ENCODE measurements around the gene JADE2. TPM values are rescaled to one million over a fixed set of nuclear protein-coding genes. Genes with fewer than 3 reads are reported as not detected.
A peak's percentile ranks its signal among the peaks of the same experiment; 100 is the strongest.

The JADE2 gene
- total RNA-seq = 10 to 100 TPM; 38.5 to 53.8 (median 44.7) TPM
- 10 to 100 TPM in 1 of 3 donors, 1 to 10 TPM in 2; 4.9 to 34.5 (median 6.0) TPM for polyA plus RNA-seq

DNA sequence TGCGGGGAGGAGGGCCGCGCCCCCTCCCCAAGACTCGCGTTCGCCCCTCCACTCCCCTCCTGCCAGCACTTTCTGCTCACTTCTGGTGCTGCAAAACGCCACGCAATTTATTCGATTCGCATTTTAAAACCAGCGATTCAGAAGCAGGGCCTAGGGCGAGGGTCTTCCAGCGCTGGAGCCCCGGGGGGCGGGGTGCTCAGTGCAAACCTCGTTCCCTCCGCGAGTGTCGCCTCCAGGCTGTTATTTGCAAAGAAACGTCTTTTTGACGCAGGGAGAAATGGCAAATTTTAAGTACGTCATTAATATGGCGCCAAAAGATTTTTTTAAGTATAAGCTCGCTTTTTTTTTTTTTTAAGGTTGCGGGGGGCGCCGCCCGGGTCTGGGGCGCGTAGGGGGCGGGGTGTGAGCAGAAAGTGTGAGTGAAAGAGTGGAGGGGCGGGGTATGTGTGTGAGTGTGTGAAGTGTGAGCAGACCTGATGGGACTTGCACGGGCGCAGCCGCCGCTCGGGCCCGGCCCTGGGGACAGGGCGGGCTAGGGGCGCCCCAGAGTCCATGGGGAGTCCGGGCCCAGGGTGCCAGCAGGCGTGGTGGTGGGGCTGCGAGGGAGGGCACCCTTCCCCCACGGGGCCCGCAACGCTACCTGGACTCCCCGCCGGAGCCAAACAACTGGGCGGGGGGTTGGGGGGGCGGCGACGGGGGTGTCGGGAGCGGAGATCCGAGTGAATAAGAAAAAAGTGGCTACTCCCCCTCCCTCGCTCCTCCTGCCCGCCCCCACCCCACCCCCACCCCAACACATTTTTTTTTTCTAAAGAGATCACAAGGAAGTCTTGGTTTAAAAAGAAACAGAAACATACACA is at the start of gene JADE2:
TSS of gene JADE2 (plus strand) at position 845 of the 857 bp plus-strand sequence. CDS start 10,188 bp downstream, outside the sequence.
- H3K36me3 ChIP-seq = no peaks in the 10 kb centered on the region
- intact Hi-C loops (cut with DNase I) = loop anchor here (1.0 to 5.0 kb wide), 2 partner anchors 86 to 223 kb away; no protein-coding TSS in a partner anchor
- no peaks in the 10 kb centered on the region for H3K9me3 ChIP-seq
- TF ChIP-seq, protein P1, sequence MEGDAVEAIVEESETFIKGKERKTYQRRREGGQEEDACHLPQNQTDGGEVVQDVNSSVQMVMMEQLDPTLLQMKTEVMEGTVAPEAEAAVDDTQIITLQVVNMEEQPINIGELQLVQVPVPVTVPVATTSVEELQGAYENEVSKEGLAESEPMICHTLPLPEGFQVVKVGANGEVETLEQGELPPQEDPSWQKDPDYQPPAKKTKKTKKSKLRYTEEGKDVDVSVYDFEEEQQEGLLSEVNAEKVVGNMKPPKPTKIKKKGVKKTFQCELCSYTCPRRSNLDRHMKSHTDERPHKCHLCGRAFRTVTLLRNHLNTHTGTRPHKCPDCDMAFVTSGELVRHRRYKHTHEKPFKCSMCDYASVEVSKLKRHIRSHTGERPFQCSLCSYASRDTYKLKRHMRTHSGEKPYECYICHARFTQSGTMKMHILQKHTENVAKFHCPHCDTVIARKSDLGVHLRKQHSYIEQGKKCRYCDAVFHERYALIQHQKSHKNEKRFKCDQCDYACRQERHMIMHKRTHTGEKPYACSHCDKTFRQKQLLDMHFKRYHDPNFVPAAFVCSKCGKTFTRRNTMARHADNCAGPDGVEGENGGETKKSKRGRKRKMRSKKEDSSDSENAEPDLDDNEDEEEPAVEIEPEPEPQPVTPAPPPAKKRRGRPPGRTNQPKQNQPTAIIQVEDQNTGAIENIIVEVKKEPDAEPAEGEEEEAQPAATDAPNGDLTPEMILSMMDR (IDR thresholded peaks at IDR 0.05) = no peak
- peak in 3 of 4 donors; percentile 40 to 69 (median 67) for TF ChIP-seq POLR2AphosphoS5 (IDR thresholded peaks at IDR 0.05)
- TF ChIP-seq POLR2A (IDR thresholded peaks at IDR 0.05) = peak; percentile 33 to 43
- peaks cover 0 to 37% (median 34%) of the 10 kb centered on the region in 4 donors for H3K4me1 ChIP-seq
- no peaks in the 10 kb centered on the region for H3K27me3 ChIP-seq
- WGBS, 2 donors = 0% methylated on average over 57 of the region's 57 CpGs
- H3K27ac ChIP-seq = peak within 1 kb of the TSS; percentile 95 to 99 (median 96)
- DNase-seq = peak; percentile 89
- peak within 1 kb of the TSS; percentile 73 to 95 (median 84) for H3K4me3 ChIP-seq

DNA sequence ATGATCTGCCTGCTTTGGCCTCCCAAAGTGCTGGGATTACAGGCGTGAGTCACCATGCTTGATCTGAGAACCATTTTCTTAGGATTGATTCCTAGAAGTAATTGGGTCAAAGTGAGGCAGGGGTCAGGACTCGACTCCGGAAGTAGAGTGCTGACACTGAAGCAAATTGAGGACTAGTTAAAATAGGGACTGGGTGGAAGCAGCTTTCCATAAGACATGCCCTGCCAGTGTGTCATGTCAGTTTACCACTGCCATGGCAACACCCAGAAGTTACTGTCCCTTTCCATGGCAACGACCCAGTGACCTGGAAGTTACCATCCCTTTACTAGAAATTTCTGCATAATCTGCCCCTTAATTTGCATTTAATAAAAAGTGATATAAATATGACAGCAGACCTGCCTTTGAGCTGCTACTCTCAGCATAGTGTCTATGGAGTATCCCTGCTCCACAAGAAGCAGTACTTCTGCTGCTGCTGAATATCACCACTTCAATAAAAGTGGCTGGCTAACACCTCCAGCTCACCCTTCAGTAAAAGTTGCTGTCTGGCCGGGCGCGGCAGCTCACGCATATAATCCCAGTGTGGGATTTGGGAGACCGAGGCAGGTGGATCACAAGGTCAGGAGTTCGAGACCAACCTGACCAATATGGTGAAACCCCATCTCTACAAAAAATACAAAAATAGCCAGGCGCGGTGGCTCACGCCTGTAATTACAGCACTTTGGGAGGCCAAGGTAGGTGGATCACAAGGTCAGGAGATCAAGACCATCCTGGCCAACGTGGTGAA is 47.8 kb upstream of the JADE2 start:
- intact Hi-C loops (cut with DNase I) = no loop called here
- H3K9me3 ChIP-seq = no peaks in the 10 kb centered on the region
- TF ChIP-seq POLR2AphosphoS5 (IDR thresholded peaks at IDR 0.05) = no peak
- no peak for TF ChIP-seq EP300 (IDR thresholded peaks at IDR 0.05)
- no peak for TF ChIP-seq POLR2A (IDR thresholded peaks at IDR 0.05)
- TF ChIP-seq, protein P1 (IDR thresholded peaks at IDR 0.05) = no peak
- no peak overlapping the region for H3K4me3 ChIP-seq
- H3K27ac ChIP-seq = no peak overlapping the region
- H3K27me3 ChIP-seq = no peaks in the 10 kb centered on the region
- DNase-seq = no peak
- 81 to 91% methylated on average over 14 of the region's 14 CpGs for WGBS, 2 donors
- H3K4me1 ChIP-seq = no peaks in the 10 kb centered on the region
- H3K36me3 ChIP-seq = no peaks in the 10 kb centered on the region

DNA sequence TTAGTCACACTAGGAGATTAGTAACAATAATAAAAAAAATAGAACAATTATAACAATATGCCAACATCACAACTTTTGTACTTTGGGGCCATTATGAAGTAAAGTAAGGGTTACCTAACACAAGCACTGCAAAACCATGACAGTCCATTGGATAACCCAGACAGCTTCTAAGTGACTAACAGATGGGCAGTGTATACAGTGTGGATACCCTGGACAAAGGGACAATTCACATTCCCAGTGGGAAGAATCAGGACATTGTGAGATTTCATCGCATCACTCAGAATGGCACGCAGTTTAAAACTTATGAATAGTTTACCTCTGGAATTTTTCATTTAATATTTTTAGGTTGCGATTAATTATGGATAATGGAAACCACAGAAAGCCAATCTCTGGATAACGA is 45.6 kb upstream of the JADE2 start:
- WGBS, 2 donors = 93% methylated on average over 4 of the region's 4 CpGs
- H3K9me3 ChIP-seq = no peaks in the 10 kb centered on the region
- no peaks in the 10 kb centered on the region for H3K4me1 ChIP-seq
- H3K27me3 ChIP-seq = no peaks in the 10 kb centered on the region
- DNase-seq = no peak
- H3K27ac ChIP-seq = no peak overlapping the region
- no peak for TF ChIP-seq EP300 (IDR thresholded peaks at IDR 0.05)
- TF ChIP-seq, protein P1 (IDR thresholded peaks at IDR 0.05) = no peak
- H3K4me3 ChIP-seq = no peak overlapping the region
- intact Hi-C loops (cut with DNase I) = no loop called here
- no peaks in the 10 kb centered on the region for H3K36me3 ChIP-seq

DNA sequence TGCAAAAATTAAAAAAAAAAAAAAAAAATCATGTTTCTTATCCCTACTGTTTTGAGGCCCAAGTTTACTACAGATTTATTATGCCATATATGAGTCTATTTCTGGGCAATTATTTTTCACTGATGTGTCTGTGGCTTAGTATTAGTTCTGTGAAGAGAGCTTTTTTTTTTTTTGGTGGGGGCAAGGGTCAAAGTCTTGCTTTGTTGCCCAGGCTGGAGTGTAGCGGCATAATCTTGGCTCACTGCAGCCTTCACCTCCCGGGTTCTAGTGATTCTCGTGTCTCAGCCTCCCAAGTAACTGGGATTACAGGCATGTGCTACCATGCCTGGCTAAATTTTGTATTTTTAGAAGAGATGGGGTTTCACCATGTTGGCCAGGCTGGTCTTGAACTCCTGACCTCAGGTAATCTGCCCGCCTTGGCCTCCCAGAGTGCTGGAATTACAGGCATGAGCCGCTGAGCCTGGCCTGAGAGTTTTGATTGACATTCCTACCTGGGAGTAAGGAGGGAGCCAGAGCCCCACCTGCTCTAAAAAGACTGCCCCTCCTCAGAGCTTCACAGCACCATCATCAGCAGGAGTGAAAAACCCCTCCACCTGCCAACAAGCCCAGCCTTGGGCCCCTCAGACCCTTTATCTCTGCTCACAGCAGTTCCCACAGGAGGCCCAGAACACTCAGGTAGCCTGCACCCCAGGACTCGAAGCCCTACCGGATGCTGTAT is 36.1 kb upstream of the JADE2 start:
- Histone ChIP-seq H3K4me3 (no peak overlapping the region), H3K36me3 (no peaks in the 10 kb centered on the region), H3K9me3 (no peaks in the 10 kb centered on the region), H3K4me1 (no peaks in the 10 kb centered on the region), H3K27me3 (no peaks in the 10 kb centered on the region), H3K27ac (no peak overlapping the region)
- TF ChIP-seq EP300 (IDR thresholded peaks at IDR 0.05) (no peak), POLR2A (IDR thresholded peaks at IDR 0.05) (no peak), POLR2AphosphoS5 (IDR thresholded peaks at IDR 0.05) (no peak)
- TF ChIP-seq, protein P1 (IDR thresholded peaks at IDR 0.05) = no peak
- WGBS, 2 donors = 87 to 94% methylated on average over 7 of the region's 7 CpGs
- intact Hi-C loops (cut with DNase I) = no loop called here
- no peak for DNase-seq

All from sigmoid colon (tissue), 7 donors.